GM21717 (cell line): ENCODE measurements around the gene ENTPD7.

Source experiments
- ATAC-seq: cut with Tn5 transposase; IDR thresholded peaks from one replicate; pipeline ENCODE4 v1.9.1; 2021; ENCODE audit warnings: mild to moderate bottlenecking, moderate library complexity; ENCODE audit not compliant: unreplicated experiment

ENTPD7 gene

GRCh38 chr10:99633832-99634231 lies 25.5 kb upstream of the ENTPD7 start:
- ATAC-seq: no peak

- no peak for ATAC-seq
These were observed 11.6 kb upstream of the ENTPD7 start for GRCh38 chr10:99647601-99648151.

- ATAC-seq: no peak
These were observed 10.6 kb upstream of the ENTPD7 start for GRCh38 chr10:99648717-99649116.

- ATAC-seq: no peak
These were observed 6.4 kb upstream of the ENTPD7 start for GRCh38 chr10:99652800-99653390.

GRCh38 chr10:99654390-99655175 lies 4.7 kb upstream of the ENTPD7 start:
- ATAC-seq: no peak

DNA sequence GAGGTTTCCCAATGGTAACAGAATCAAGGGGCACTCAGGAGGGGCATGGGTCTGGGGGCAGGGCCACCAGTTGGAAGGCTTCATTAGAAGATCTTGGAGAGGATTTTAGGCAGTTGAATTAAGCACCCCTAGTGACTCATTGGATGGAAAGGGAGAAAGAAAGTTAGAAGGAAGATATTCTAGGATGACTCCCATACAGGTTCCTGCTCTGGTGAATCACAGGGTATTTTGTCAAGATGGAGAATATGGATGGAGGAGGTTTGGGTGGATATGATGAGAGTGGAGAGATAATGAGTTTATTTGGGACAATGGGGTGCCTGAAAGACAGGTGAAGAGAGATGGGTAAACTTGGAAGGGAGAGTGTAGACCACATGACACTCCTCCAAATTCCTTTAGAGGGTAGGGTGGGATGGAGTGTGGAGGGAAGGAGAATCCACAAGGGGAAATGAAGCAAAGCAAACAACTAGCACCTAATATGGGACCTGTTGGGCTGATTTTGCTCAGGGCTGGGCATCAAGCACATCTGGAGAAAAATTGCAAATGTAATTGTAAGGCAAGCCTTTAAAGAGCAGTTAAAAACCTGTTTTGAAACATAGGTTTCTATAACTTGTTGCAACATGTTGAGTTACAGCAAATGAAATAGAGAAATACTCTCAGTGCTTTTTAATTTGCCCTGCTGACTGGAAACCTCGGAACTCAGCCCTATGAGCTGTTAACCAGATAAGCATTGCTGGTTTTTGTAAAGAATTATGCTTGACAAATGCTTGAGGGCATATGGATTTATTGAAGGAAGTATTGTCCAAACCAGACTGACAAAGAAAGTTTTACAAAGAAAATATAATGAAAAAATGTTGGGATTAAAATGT lies 2.9 kb upstream of the ENTPD7 start:
- ATAC-seq: no peak

- no peak for ATAC-seq
These were observed 683 bp upstream of the ENTPD7 start for GRCh38 chr10:99658622-99659030.

DNA sequence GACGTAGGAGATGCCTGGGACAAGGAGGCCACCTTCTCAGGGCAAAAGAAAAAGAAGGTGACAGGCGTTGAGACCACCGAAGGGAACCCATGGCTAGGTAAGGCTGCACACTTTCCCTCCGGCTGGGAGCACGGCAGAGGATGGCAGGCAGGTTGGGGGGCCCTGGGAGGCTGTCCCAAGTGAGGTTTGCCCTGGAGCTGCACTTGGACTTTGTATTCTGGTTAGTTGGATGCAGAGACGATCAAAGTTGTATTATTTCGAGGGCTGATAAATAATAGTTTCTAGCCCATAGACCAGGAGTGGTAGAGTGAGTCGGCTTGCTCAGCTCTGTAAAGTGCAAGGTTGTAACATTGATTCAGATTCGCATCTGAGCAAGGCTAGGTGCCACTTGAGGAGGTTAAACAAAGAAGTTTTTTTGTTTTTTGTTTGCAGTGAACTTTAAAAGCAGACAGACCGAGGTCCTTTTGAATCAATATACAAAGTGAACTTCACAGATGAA lies 608 bp downstream of the ENTPD7 start:
- no peak for ATAC-seq

DNA sequence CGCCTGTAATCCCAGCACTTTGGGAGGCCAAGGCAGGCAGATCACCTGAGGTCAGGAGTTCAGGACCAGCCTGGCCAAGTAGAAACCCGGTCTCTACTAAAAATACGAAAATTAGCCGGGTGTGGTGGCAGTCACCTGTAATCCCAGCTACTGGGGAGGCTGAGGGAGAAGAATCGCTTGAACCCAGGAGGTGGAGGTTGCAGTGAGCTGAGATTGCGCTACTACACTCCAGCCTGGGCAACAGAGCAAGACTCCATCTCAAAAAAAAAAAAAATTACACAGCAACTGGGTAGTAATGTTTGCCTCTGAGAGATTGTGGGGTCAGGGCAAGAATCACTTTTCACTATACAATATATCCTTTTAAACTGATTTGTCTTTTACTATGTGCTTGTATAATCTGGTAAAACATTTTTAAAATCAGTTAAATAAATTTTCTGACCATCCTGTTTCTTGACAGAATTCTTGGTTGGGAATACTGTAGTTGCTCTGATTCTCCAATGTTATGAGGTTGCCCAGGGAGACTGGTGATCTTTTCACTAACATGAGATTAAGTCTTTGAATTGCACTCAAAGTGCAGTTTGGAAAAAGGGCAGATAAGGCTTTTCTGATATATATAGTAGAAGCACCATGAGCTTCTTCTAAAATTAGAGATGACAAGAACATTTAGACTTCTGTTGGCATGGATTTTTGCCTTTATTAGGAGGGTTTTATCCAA lies 1.5 kb downstream of the ENTPD7 start:
- ATAC-seq: no peak

GRCh38 chr10:99661377-99661763 lies 2.1 kb downstream of the ENTPD7 start:
- ATAC-seq: no peak

GRCh38 chr10:99665304-99665703 lies 6.0 kb downstream of the ENTPD7 start:
- no peak for ATAC-seq

GRCh38 chr10:99667108-99667751 lies 7.9 kb downstream of the ENTPD7 start:
- no peak for ATAC-seq

- no peak for ATAC-seq
These were observed 12.1 kb downstream of the ENTPD7 start for GRCh38 chr10:99671386-99671785.

- ATAC-seq: no peak
These were observed 13.6 kb downstream of the ENTPD7 start for GRCh38 chr10:99672884-99673283.

- ATAC-seq: no peak
These were observed 14.2 kb downstream of the ENTPD7 start for GRCh38 chr10:99673492-99673891.

- ATAC-seq: no peak
These were observed 15.5 kb downstream of the ENTPD7 start for GRCh38 chr10:99674762-99675161.

GRCh38 chr10:99676426-99676825 lies 17.1 kb downstream of the ENTPD7 start:
- no peak for ATAC-seq

GRCh38 chr10:99676895-99677294 lies 17.6 kb downstream of the ENTPD7 start:
- no peak for ATAC-seq

GRCh38 chr10:99678921-99679320 lies 19.6 kb downstream of the ENTPD7 start:
- no peak for ATAC-seq

DNA sequence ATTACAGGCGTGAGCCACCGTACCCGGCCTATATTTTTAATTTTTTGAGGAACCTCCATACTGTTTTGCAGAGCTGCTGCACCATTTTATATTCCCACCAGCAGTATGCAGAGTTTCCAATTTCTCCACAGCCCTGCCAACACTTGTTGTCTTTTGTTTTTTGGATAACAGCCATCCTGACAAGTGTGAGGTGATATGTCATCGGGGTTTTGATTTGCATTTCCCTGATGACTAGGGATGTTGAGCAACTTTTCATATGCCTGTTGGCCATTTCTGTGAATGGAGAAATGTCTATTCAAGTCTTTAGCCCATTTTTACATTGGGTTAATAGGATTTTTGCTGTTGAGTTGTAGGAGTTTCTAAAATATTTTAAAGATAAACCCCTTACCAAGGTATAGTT lies 22.2 kb downstream of the ENTPD7 start:
- no peak for ATAC-seq
